ENCODE data around the gene CCL22.

The CCL22 gene

GRCh38 chr16:57345666-57346204, 12.8 kb upstream of the CCL22 start:
- in situ Hi-C loops (cut with MboI; ENCODE audit: low sequenced_read_pairs): no loop called here

DNA sequence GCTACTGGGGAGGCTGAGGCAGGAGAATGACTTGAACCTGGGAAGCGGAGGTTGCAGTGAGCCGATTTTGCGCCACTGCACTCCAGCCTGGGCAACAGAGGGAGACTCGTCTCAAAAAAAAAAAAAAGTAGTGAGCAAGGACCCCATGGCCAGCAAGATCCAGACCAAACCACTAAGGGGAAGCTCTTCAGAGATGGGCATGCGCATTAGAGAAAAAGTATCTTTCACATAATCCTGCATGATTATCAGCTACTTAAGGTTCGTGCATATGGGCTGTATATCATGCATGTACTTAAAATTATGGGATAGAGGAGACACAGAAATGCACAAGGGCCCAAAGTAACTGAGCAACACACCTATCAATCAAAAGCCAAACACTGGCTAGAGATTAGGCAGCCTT, 10.7 kb upstream of the CCL22 start:
- in situ Hi-C loops (cut with MboI; ENCODE audit: low sequenced_read_pairs): no loop called here

DNA sequence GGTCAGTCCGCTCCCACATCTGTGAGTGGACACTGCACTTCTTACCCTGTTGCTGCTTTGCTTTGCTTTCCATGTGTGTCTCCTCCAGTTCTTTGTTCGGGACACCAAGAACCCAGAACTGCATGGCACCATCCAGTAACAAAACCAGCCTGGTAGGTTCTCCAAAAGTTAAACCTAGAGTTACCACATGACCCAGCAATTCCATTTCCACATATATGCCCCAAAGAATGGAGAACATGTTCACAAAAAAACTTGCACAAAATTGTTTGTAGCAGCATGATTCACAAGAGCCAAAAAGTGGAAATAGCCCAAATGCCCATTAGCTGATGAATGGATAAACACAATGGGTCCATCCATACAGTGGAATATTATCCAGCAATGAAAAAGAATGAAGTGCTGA, 10.3 kb upstream of the CCL22 start:
- in situ Hi-C loops (cut with MboI; ENCODE audit: low sequenced_read_pairs): no loop called here

DNA sequence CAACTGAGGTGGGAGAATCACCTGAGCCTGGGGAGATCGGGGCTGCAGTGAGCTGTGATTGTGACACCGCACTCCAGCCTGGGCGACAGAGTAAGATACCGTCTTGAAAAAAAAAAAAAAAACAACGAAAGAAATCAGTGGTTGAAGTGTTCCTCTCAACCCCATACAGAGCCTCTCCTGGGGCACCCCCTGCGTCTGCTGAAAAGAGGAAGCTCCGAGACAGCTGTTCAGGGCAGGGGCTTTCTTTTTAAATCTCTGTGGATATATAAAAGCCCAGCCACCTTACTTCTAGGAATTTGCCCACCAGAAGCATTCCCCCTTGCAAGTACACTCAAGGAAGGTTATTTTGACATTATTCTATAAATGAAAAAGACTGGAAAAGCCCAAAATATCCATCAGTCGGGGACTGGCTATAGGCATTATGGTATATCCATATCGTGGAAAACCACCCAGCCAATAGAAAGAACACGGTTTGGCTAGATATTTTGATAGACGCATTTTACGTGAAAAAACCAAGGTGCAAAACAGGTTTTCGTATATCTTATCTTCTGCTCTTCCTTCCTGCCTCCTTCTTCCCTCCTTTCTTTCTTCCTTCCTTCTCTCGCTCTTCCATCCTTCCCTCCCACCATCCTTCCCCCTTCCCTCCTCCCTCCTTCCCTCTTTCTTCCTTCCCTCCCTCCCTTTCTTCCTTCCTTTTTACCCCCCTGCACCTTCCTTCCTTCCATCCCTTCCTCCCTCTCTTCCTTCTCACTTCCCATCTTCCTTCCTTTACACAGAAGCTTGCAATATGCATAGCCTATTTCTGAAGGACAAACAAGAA, 9.2 kb upstream of the CCL22 start:
- in situ Hi-C loops (cut with MboI; ENCODE audit: low sequenced_read_pairs): no loop called here

DNA sequence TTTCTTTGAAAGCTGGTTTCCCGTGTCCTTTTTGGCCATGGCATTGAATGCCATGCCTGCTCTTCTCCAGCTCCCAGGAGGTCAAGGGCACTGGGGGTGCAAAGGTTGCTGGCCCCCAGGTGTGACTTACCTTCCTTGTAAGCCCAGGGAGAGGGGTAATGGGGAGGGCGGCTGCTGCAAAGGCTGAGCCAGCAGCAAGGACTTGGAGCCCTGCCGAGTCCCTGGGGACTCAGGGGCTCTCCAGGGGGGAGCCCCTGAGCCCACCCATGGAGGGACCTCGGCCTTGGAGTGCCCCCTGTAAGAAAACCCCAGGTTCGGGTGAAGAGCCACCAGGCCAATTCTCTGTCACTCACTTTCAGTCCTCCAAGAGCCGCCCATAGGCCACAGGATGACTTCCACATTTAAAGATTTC, 5.9 kb upstream of the CCL22 start:
- in situ Hi-C loops (cut with MboI; ENCODE audit: low sequenced_read_pairs): no loop called here

- in situ Hi-C loops (cut with MboI; ENCODE audit: low sequenced_read_pairs): no loop called here
Observed at GRCh38 chr16:57354311-57354710, 4.3 kb upstream of the CCL22 start.

- in situ Hi-C loops (cut with MboI; ENCODE audit: low sequenced_read_pairs): no loop called here
Observed at GRCh38 chr16:57355898-57356414, 2.6 kb upstream of the CCL22 start.

DNA sequence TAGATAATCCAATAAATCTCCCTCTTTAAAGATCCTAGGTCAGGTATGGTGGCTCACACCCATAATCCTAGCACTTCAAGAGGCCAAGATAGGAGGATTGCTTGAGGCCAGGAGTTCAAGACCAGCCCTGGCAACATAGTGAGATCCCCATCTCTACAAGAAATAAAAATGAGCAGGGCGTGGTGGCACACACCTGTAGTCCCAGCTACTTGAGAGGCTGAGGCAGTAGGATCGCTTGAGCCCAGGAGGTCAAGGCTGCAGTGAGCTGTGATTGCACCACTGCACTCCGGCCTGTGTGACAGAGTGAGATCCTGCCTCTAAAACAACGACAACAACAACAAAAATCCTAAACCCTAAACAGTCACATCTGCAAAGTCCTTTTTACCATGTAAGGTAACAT, 2.0 kb upstream of the CCL22 start:
- in situ Hi-C loops (cut with MboI; ENCODE audit: low sequenced_read_pairs): no loop called here

- in situ Hi-C loops (cut with MboI; ENCODE audit: low sequenced_read_pairs): no loop called here
Observed at GRCh38 chr16:57357330-57358085, 1.1 kb upstream of the CCL22 start.

GRCh38 chr16:57358086-57358420, 530 bp upstream of the CCL22 start:
- in situ Hi-C loops (cut with MboI; ENCODE audit: low sequenced_read_pairs): no loop called here

GRCh38 chr16:57360321-57360935, 1.8 kb downstream of the CCL22 start:
- in situ Hi-C loops (cut with MboI; ENCODE audit: low sequenced_read_pairs): no loop called here

- in situ Hi-C loops (cut with MboI; ENCODE audit: low sequenced_read_pairs): no loop called here
Observed at GRCh38 chr16:57361404-57361803, 2.8 kb downstream of the CCL22 start.

DNA sequence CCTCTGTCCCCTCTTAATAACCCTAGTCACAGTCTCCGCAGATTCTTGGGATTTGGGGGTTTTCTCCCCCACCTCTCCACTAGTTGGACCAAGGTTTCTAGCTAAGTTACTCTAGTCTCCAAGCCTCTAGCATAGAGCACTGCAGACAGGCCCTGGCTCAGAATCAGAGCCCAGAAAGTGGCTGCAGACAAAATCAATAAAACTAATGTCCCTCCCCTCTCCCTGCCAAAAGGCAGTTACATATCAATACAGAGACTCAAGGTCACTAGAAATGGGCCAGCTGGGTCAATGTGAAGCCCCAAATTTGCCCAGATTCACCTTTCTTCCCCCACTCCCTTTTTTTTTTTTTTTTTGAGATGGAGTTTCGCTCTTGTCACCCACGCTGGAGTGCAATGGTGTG, 5.6 kb downstream of the CCL22 start:
- in situ Hi-C loops (cut with MboI; ENCODE audit: low sequenced_read_pairs): no loop called here

- in situ Hi-C loops (cut with MboI; ENCODE audit: low sequenced_read_pairs): no loop called here
Observed at GRCh38 chr16:57366544-57367040, 8.0 kb downstream of the CCL22 start.

GRCh38 chr16:57367116-57367752, 8.7 kb downstream of the CCL22 start:
- in situ Hi-C loops (cut with MboI; ENCODE audit: low sequenced_read_pairs): no loop called here

DNA sequence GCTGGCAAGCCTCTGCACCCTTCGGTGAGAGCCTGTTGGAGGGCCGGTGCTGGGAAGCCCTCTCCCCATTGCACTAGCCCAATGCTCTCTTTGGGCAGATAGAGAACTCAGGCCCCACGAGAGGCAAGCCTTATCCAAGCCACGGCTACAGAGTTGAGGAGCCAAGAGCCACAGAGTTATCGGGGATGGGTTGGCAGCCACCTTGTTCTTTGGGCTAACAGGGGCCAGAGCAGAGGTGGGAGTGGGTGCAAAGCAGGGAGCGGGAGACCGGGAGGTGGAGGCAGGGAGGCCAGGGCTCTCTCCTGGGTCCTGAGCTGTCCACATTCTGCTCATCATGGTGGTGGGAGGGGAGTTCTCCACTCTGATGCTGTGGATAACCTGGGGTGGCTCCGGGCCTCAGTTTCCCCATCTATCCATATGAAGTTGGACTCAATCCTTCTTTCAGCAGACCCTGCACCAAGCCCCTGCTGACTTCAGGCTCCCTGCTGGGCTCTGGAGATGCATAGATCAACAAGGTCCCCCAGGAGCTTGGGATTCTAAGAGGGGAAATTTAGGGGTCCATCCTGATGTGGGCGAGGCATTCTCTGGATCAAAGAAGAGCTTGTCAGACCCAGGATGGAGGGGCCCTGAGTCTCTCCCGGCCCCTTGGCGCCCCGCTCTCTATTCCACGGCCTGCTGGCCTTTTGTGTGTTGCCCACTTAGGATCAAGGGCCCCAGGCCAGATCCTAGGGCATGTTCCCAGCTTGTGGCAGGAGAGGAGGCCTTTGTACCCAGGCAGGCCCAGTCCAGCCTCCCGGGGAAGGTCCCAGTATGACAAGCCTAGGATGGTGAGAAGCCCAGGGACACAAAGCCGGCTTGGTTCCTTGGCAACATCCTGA, 13.2 kb downstream of the CCL22 start:
- in situ Hi-C loops (cut with MboI; ENCODE audit: low sequenced_read_pairs): no loop called here

GRCh38 chr16:57372372-57373116, 14.0 kb downstream of the CCL22 start, which contains the start of gene CX3CL1:
CX3CL1 (plus strand) TSS chr16:57372490; CDS start chr16:57372569, 79 bp downstream.
- in situ Hi-C loops (cut with MboI; ENCODE audit: low sequenced_read_pairs): no loop called here

GRCh38 chr16:57373117-57373947, 14.7 kb downstream of the CCL22 start:
- in situ Hi-C loops (cut with MboI; ENCODE audit: low sequenced_read_pairs): no loop called here

Data from HL-60/S4 treated with retinoic acid at 250 ng/mL for 4 days and 3 days (cell line).